Measurements from ENCODE around the gene MYCBP2.
"Not testable (repeated sequence)": the region's sequence is repeated elsewhere in the genome, so short reads cannot be mapped to it uniquely, and the experiment has no call there.

MYCBP2 gene

DNA sequence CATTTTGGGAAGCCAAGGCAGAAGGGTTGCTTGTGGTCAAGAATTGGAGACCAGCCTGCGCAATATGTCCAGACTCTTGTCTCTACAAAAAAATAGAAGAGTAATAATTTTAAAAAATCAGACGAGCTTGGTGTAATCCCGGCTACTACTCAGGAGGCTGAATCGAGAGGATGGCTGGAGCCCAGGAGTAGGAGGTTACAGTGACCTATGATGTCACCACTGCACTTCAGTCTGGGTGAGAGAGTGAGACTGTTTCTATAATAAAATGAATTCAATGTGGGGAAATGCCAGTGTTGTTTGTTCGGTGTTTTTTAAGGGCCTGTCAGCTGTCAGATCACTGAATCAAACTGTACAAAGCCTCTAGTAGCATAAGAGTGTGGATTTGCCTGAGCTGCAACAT, 298.7 kb downstream of the MYCBP2 start:
- DNase-seq (ENCODE audit: low spot score): no peak

DNA sequence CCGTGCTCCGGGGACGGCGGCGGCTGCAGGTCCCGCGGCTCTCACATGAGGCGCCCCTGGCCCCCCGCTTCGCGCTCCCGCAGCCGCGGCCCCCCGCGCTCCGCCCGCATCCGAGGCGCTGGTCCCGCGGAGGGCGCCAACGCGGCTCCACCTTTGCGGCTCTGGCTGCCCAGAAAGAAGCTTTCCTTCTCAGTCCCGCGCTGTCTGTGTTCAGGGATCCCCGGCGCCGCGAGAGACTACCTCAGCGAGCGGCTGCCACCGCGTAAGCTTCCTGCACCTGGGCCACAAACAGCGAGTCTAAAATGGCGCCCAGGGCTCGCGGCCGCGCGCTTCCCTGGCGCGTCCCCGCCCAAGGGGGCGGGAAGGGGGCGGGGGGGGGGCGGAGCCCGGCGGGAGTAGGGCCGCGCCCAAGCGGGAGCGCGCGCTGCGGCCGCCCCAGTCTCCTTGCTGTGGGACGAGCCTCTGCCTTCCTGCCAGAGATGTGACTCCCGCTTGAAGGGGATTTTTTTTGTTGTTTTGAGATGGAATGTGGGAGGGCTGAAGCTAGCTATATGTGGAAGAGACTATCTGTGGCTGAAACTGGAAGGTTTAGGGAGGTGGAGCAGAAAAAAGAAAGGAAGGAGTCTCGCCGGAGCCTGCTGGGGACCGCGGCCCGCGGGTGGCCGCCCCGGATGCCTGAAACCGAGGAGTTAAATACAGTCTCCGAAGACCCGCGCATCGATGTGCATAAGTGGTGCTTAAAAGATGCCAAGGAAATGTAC, 299.9 kb downstream of the MYCBP2 start, which contains the start of gene FBXL3:
Gene FBXL3 (minus strand): TSS at position 299 of the 761 bp plus-strand sequence. CDS start 5,299 bp downstream, outside the sequence.
- peak; percentile 94 for DNase-seq (ENCODE audit: low spot score)

DNA sequence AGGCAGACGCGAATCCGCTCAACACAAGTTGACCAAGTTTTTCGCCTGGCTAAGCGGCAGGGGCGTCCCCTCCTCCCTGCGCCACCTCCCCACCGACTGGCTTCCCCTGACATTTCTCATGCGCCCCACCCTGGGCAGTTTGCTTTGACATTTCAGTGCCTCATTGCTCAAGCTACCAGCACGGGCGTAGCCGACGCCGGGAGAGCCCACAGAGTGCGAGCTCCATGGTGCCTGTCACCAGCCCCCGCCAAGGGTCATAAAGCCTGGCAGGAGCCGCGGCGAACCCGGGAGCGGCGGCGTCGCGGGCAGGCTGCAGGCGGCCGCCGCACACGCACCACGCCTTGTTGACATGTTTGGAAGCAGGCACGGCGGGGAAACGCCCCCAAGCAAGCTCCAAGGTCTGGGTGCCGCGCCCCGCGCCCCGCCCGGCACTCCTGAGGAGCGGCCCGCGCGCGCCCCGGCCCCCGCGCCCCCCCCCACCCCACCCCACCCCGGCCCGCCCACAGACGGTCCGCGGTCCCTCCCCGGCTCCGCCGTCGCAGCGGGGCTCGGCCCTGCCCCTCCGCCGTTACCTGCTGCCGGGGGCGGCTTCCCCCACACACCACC, 300.5 kb downstream of the MYCBP2 start:
- DNase-seq (ENCODE audit: low spot score): peak; percentile 91

- DNase-seq (ENCODE audit: low spot score): no peak
Measured at GRCh38 chr13:77022341-77022740, 304.6 kb downstream of the MYCBP2 start.

DNA sequence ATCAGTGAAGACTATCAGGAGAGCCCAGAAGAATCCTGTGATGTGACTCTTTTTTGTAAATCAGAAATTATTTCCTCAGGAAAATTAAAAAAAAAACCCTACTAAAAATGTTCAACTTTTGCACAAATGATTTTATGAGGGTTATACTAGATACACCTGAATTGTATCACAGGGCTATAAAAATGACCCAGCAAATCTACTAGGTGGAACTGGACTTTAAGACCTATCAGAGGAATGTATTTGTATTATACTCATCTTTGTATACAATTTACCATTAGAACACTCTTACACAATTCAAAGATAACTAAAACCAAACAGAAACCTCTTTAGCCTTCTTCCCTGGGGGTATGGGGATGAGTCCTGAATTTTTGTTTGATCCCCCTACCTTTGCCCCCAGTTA, 307.1 kb downstream of the MYCBP2 start:
- no peak for DNase-seq (ENCODE audit: low spot score)

DNA sequence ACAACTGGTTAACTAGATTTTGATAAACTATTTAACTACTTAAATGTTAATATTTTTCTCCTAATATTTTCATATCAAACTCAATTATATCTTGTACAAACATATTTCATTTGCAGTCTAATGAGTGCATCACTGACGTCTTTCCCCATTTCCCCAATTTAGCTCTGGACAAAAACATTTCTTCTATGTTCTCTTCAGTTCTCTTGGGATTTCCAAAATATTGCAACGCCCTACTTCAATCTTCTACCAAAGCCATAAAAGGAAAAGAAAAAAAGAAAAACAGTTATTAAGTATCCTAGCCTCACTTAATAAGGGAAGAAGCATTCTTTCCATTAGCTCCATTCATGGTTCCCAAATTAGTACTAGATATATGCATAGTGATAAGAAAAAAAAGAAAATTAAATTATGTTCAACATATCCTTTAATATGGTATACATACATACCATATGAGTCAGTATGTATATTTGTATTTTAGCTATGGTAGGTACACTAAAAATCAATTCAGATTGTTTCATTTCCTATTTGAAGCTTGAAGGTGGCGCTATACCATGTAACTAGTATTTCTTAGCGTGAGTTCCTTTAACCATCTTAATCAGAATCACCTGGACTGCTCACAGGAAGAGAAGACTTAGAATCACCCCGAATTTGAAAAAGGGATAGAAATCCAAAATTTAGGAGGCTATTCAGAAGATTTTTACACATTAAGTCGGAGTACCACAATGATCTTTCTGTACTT, 309.8 kb downstream of the MYCBP2 start:
- peak; percentile 30 for DNase-seq (ENCODE audit: low spot score)

- no peak for DNase-seq (ENCODE audit: low spot score)
Measured at GRCh38 chr13:77016251-77016812, 310.6 kb downstream of the MYCBP2 start.

DNA sequence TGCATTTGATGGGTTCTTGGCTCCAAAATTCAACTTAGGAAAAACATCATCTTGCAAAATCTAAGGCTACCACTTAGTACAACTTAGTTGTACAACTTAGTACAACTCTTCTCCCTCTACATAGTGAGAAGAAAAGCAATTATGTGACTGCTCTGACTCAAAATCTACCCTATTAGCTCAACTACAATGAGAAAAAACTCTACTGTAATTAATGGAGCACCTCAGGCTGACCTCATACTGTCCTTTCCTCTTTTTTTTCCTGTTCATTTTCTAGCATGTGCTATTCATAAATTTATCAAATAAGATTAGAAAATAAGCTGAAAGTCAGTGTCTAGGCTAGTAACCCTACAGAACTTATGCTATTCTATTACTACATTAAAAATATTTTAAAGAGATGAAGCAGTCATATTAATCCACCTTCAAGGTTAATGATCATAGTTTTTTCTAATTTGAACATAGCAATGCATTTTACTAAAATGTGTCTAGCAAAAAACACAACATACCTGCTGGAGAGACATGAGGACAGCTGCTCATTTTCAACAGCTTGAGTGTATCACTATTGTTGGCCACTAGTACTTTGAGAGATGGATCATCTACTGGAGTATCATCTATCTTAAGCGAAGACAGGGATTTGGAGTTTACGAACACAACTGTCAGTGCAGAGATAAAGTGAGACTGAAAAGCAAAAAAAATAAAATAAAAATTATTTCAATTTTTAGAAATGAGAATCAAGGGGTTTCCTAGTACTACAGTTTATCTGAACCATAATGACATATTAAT, 311.8 kb downstream of the MYCBP2 start:
- no peak for DNase-seq (ENCODE audit: low spot score)

GRCh38 chr13:77013853-77014542, 312.9 kb downstream of the MYCBP2 start:
- DNase-seq (ENCODE audit: low spot score): no peak

DNA sequence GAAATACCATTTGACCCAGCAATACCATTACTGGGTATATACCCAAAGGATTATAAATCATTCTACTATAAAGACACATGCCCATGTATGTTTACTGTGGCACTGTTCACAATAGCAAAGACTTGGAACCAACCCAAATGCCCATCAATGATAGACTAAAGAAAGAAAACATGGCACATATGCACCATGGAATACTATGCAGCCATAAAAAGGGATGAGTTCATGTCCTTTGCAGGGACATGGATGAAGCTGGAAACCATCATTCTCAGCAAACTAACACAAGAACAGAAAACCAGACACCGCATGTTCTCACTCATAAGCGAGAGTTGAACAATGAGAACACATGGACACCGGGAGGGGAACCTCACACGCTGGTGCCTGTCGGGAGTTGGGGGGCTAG, 317.2 kb downstream of the MYCBP2 start:
- not testable (repeated sequence) for DNase-seq (ENCODE audit: low spot score)

DNA sequence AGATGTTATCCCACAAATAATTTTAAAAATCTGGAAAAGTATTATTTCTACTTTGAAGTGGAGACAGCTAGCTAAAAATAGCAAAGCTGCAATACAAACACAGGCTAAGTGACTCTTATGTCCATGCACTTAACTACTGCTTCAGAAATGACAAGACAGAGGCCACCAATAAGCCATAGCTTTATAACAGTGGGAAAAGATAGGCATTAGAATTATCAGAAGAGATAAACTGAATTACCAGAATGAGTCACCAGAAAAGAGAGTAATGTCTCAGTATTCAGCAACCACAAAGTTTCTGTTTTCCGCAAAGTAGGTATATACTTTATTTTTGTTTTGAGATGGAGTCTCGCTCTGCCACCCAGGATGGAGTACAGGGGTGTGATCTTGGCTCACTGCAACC, 317.9 kb downstream of the MYCBP2 start:
- no peak for DNase-seq (ENCODE audit: low spot score)

DNA sequence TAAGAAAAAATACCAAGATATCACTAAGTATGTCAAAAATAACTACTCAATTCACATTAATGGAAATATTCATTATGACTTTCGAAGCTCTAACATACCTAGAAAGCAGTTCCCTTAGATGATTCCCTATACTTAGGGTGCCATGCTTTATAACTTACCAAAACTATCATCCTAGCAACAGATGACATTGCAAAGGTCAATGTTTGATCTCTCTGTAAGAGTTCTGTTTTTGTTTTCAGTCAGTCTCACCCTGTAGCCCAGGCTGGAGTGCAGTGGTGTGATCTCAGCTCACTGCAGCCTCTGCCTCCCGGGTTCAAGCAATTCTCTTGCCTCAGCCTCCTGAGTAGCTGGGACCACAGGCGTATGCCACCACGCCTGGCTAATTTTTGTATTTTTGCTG, 318.6 kb downstream of the MYCBP2 start:
- DNase-seq (ENCODE audit: low spot score): not testable (repeated sequence)

DNA sequence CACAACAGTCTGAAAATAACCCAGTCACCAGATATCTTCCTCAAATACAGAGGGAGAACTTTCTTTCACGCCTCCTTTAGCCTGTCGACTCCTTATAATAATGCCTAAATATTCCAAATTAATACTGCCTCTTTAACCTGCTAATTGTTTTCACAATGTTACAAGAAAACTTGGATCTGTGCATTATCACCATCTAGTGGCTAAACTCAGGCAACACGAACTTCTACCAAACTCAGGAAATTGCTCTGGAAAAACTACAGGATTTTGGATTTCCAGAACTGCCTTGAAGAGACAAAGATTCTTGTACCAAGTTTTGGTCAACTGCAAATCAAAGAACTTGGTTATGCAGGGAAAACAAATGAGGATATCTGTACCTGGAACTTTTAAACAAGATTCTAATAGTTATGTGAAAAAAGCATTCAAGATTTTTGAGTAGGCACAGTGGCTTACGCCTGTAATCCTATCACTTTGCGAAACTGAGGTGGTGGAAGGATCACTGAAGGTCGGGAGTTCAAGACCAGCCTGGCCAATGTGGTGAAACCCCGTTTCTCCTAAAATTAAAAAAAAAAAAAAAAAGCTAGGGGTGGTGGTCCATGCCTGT, 324.2 kb downstream of the MYCBP2 start:
- DNase-seq (ENCODE audit: low spot score): peak; percentile 56

- no peak for DNase-seq (ENCODE audit: low spot score)
Measured at GRCh38 chr13:77001963-77002587, 324.8 kb downstream of the MYCBP2 start.

GRCh38 chr13:77001540-77001939, 325.4 kb downstream of the MYCBP2 start:
- no peak for DNase-seq (ENCODE audit: low spot score)

DNA sequence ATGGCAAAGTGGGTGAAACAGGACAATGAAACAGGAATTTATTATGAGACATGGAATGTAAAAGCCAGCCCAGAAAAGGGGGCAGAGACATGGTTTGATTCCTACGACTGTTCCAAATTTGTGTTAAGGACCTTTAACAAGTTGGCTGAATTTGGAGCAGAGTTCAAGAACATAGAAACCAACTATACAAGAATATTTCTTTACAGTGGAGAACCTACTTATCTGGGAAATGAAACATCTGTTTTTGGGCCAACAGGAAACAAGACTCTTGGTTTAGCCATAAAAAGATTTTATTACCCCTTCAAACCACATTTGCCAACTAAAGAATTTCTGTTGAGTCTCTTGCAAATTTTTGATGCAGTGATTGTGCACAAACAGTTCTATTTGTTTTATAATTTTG, 326.4 kb downstream of the MYCBP2 start:
- DNase-seq (ENCODE audit: low spot score): no peak
